Progenitor cell of endocrine pancreas (in vitro differentiated cells): ENCODE measurements around the gene AGPAT4. TPM values are rescaled to one million over a fixed set of nuclear protein-coding genes. Genes with fewer than 3 reads are reported as not detected.

Experiments used
- DNase-seq: peaks from one replicate; pipeline ENCODE4 v3.0.0; 2021; ENCODE audit warnings: low spot score; ENCODE audit not compliant: unreplicated experiment
- H3K27ac Mint-ChIP-seq: 2 replicates; pipeline ENCODE4 v1.8.0; 2021; ENCODE audit warnings: mild to moderate bottlenecking, moderate library complexity, mixed read lengths
- H3K27me3 Mint-ChIP-seq: 2 replicates; pipeline ENCODE4 v1.8.0; 2021; ENCODE audit warnings: mixed read lengths
- H3K36me3 Mint-ChIP-seq: 2 replicates; pipeline ENCODE4 v1.8.0; 2022; ENCODE audit warnings: mixed read lengths; ENCODE audit not compliant: insufficient read depth
- H3K4me1 Mint-ChIP-seq: 2 replicates; pipeline ENCODE4 v1.8.0; 2021; ENCODE audit warnings: low read depth, mixed read lengths
- H3K4me3 Mint-ChIP-seq: 2 replicates; pipeline ENCODE4 v1.8.0; 2021; ENCODE audit warnings: low read depth, mild to moderate bottlenecking, moderate library complexity, mixed read lengths
- H3K9me3 Mint-ChIP-seq: 2 replicates; pipeline ENCODE4 v1.8.0; 2021; ENCODE audit warnings: low read depth, mixed read lengths
- CTCF ChIP-seq: fragments of 200-600 bp; sonication (generic); IDR thresholded peaks from one replicate; pipeline ENCODE4 v1.5.0; 2021; ENCODE audit warnings: antibody characterized with exemption, mild to moderate bottlenecking; ENCODE audit not compliant: unreplicated experiment
- total RNA-seq: library from RNA; stranded (reverse); gene quantifications from 2 replicates; pipeline ENCODE4 v1.2.1, GENCODE V29; 2021

The AGPAT4 gene
- total RNA-seq, 1 donor from 2014 or later = 43.7 TPM

GRCh38 chr6:161222706-161223234 lies 51.1 kb downstream of the AGPAT4 start:
- no peak for TF ChIP-seq CTCF
- Mint-ChIP-seq H3K27ac (no peak overlapping the region), H3K4me3 (no peak overlapping the region), H3K9me3 (peaks cover 7% of the 10 kb centered on the region), H3K4me1 (peaks cover 11% of the 10 kb centered on the region), H3K36me3 (peaks cover 36% of the 10 kb centered on the region), H3K27me3 (no peaks in the 10 kb centered on the region)
- no peak for DNase-seq

- peaks cover 49% of the 10 kb centered on the region for H3K36me3 Mint-ChIP-seq
Measured at GRCh38 chr6:161220346-161220745, 53.5 kb downstream of the AGPAT4 start.

GRCh38 chr6:161219680-161220079 lies 54.2 kb downstream of the AGPAT4 start:
- Mint-ChIP-seq H3K27ac (no peak overlapping the region), H3K4me1 (no peaks in the 10 kb centered on the region), H3K36me3 (peaks cover 47% of the 10 kb centered on the region), H3K27me3 (no peaks in the 10 kb centered on the region), H3K9me3 (peaks cover 19% of the 10 kb centered on the region), H3K4me3 (no peak overlapping the region)
- no peak for DNase-seq
- no peak for TF ChIP-seq CTCF

More at GRCh38 chr6:161220346-161220745, 53.5 kb downstream of the AGPAT4 start:
- no peaks in the 10 kb centered on the region for H3K27me3 Mint-ChIP-seq
- peaks cover 19% of the 10 kb centered on the region for H3K9me3 Mint-ChIP-seq
- TF ChIP-seq CTCF = no peak
- DNase-seq = no peak
- no peak overlapping the region for H3K4me3 Mint-ChIP-seq
- no peak overlapping the region for H3K27ac Mint-ChIP-seq
- H3K4me1 Mint-ChIP-seq = no peaks in the 10 kb centered on the region

GRCh38 chr6:161218222-161218621 lies 55.6 kb downstream of the AGPAT4 start:
- peaks cover 27% of the 10 kb centered on the region for H3K9me3 Mint-ChIP-seq
- H3K27me3 Mint-ChIP-seq = no peaks in the 10 kb centered on the region
- H3K27ac Mint-ChIP-seq = no peak overlapping the region
- no peak for DNase-seq
- peaks cover 51% of the 10 kb centered on the region for H3K36me3 Mint-ChIP-seq
- no peak overlapping the region for H3K4me3 Mint-ChIP-seq
- TF ChIP-seq CTCF = no peak
- H3K4me1 Mint-ChIP-seq = no peaks in the 10 kb centered on the region

GRCh38 chr6:161217628-161218027 lies 56.2 kb downstream of the AGPAT4 start:
- peaks cover 52% of the 10 kb centered on the region for H3K36me3 Mint-ChIP-seq
- no peaks in the 10 kb centered on the region for H3K27me3 Mint-ChIP-seq
- no peaks in the 10 kb centered on the region for H3K4me1 Mint-ChIP-seq
- no peak overlapping the region for H3K4me3 Mint-ChIP-seq
- DNase-seq = no peak
- no peak for TF ChIP-seq CTCF
- no peak overlapping the region for H3K27ac Mint-ChIP-seq
- peaks cover 27% of the 10 kb centered on the region for H3K9me3 Mint-ChIP-seq
